K562 (cell line): ENCODE results near the gene CLEC17A. TPM values are rescaled to one million over a fixed set of nuclear protein-coding genes. Genes with fewer than 3 reads are reported as not detected.
A peak's percentile ranks its signal among the peaks of the same experiment; 100 is the strongest.

Experiments used
- ATAC-seq: fragments of 200-7000 bp; cut with Tn5 transposase; 3 replicates; pipeline ENCODE4 v1.9.1; 2020; ENCODE audit warnings: moderate library complexity
- BruUV-seq: library from RNA; stranded (reverse); fragments of 400-500 nt; replicated peaks from 2 replicates; lab custom pipeline; 2021; lab: Mats Ljungman, UMichigan
- CTCF ChIA-PET: fragments of 300-600 bp; formaldehyde crosslinking; extraction: SDS; loops from one replicate; lab custom pipeline; 2021; ENCODE audit warnings: low intra/inter-chr PET ratio; lab: Yijun Ruan, JAX
- POLR2A ChIA-PET: fragments of 300-600, 350-650 bp; sonication (Branson Sonifier 250); formaldehyde crosslinking; extraction: SDS; loops from one replicate; lab custom pipeline; 2021; ENCODE audit warnings: antibody characterized with exemption, inconsistent platforms; lab: Yijun Ruan, JAX
- DNase-seq, 4 experiments: peaks; one replicate each; pipeline versions ENCODE4 v3.0.0 to v3.0.0-alpha.2; 2011 to 2018; ENCODE audit warnings: low spot score in 3 of 4, mixed read lengths in 3 of 4; ENCODE audit errors: extremely low read depth in 1 of 4
- FAIRE-seq: peaks from 2 replicates; lab custom pipeline; 2011; peaks lifted over from hg19 to GRCh38; lab: Jason Lieb, UNC
- H2AFZ ChIP-seq: 2 replicates; pipeline ENCODE4 v1.6.0; 2011; ENCODE audit warnings: low read depth, low read length, control low read depth, inconsistent platforms
- H3K27ac ChIP-seq: fragments of 200-600 bp; 3 replicates; pipeline ENCODE4 v1.8.0; 2011; ENCODE audit warnings: low read depth, mild to moderate bottlenecking, control low read depth, inconsistent platforms, low read length, moderate library complexity, mixed read lengths; ENCODE audit errors: extremely low read depth
- H3K27me3 ChIP-seq, 2 experiments: fragments of 300-600 bp in 1 of 2; 2 replicates in 1 of 2; 3 replicates in 1 of 2; pipeline versions ENCODE4 v1.6.0 to v1.8.0; 2011; ENCODE audit warnings: inconsistent platforms in 2 of 2, low read length in 2 of 2, mild to moderate bottlenecking in 1 of 2, mixed read lengths in 1 of 2, moderate library complexity in 1 of 2; ENCODE audit not compliant: control insufficient read depth in 2 of 2, insufficient read depth in 2 of 2
- H3K36me3 ChIP-seq: fragments of 300-600 bp; 3 replicates; pipeline ENCODE4 v1.8.0; 2011; ENCODE audit warnings: mild to moderate bottlenecking, low read length, inconsistent platforms; ENCODE audit not compliant: control insufficient read depth, insufficient read depth
- H3K4me1 ChIP-seq, 2 experiments: fragments of 200-600 bp in 1 of 2; replicated peaks in 1 of 2; 2 replicates in 1 of 2; 3 replicates in 1 of 2; pipeline versions ENCODE4 v1.5.1 to v1.8.0; 2011; ENCODE audit warnings: inconsistent platforms in 2 of 2, low read length in 2 of 2, mild to moderate bottlenecking in 1 of 2, mixed read lengths in 1 of 2, moderate library complexity in 1 of 2; ENCODE audit not compliant: control insufficient read depth in 2 of 2, insufficient read depth in 2 of 2
- H3K4me2 ChIP-seq: 2 replicates; pipeline ENCODE4 v1.6.1; 2011; ENCODE audit warnings: low read length, control low read depth, inconsistent platforms, mixed read lengths; ENCODE audit not compliant: insufficient read depth
- H3K4me3 ChIP-seq: fragments of 200-600 bp; sonication (generic), shearing (Covaris generic); 2 replicates; pipeline ENCODE4 v1.5.1; 2016; ENCODE audit warnings: control low read depth, inconsistent platforms
- H3K79me2 ChIP-seq: fragments of 200-600 bp; 3 replicates; pipeline ENCODE4 v1.8.0; 2011; ENCODE audit warnings: low read length, inconsistent platforms; ENCODE audit not compliant: control insufficient read depth, insufficient read depth
- H3K9ac ChIP-seq, 2 experiments: 2 replicates each; pipeline versions ENCODE4 v1.6.0 to v1.6.1; 2011; ENCODE audit warnings: low read depth in 2 of 2, low read length in 2 of 2, control low read depth in 1 of 2, inconsistent platforms in 1 of 2, mild to moderate bottlenecking in 1 of 2, mixed read lengths in 1 of 2; ENCODE audit not compliant: insufficient read depth in 1 of 2
- H3K9me1 ChIP-seq: one replicate; pipeline ENCODE4 v1.6.0; 2011; ENCODE audit warnings: inconsistent platforms, mild to moderate bottlenecking, low read length, moderate library complexity; ENCODE audit not compliant: control insufficient read depth, insufficient read depth
- H3K9me3 ChIP-seq: replicated peaks from 2 replicates; pipeline ENCODE4 v1.5.1; 2011; ENCODE audit warnings: low read depth, low read length, inconsistent platforms; ENCODE audit not compliant: control insufficient read depth, insufficient read depth
- H4K20me1 ChIP-seq: replicated peaks from 2 replicates; pipeline ENCODE4 v1.6.1; 2011; ENCODE audit warnings: low read length, inconsistent platforms, mixed read lengths; ENCODE audit not compliant: control insufficient read depth, insufficient read depth
- BCOR ChIP-seq: fragments of 450-650 bp; IDR thresholded peaks from 2 replicates; pipeline ENCODE4 v1.6.1; 2016
- DPF2 ChIP-seq: fragments of 450-650 bp; IDR thresholded peaks from 2 replicates; pipeline ENCODE4 v1.6.1; 2016
- EP300 ChIP-seq: IDR thresholded peaks from 2 replicates; pipeline ENCODE4 v1.6.1; 2012; ENCODE audit warnings: low read length, improper control_type of control experiment
- FOXA3 ChIP-seq, 2 experiments: fragments of 450-650 bp in 1 of 2; sonication (generic) in 1 of 2; formaldehyde crosslinking; IDR thresholded peaks in 1 of 2; conservative IDR thresholded peaks in 1 of 2; 2 replicates each; pipeline versions ENCODE4 v1.4.0 to v1.8.0; 2020 to 2022; ENCODE audit warnings: mild to moderate bottlenecking in 2 of 2, missing genetic modification reagents in 1 of 2
- FOXP1 ChIP-seq: sonication (generic); formaldehyde crosslinking; IDR thresholded peaks from 2 replicates; pipeline ENCODE4 v1.8.0; 2022; ENCODE audit warnings: mild to moderate bottlenecking, missing genetic modification reagents
- HDAC2 ChIP-seq: fragments of 450-650 bp; IDR thresholded peaks from 2 replicates; pipeline ENCODE4 v1.6.1; 2016; ENCODE audit warnings: mild to moderate bottlenecking
- KDM1A ChIP-seq, 2 experiments: fragments of 450-650 bp; IDR thresholded peaks; 2 replicates each; pipeline ENCODE4 v1.6.1; 2016; ENCODE audit warnings: mild to moderate bottlenecking in 2 of 2
- MYNN ChIP-seq, 2 experiments: sonication (generic); formaldehyde crosslinking in 1 of 2; IDR thresholded peaks; 2 replicates each; pipeline versions ENCODE4 v1.5.0 to v1.6.1; 2016 to 2020; ENCODE audit warnings: antibody characterized with exemption in 1 of 2, missing genetic modification reagents in 1 of 2
- RFX5 ChIP-seq: IDR thresholded peaks from 2 replicates; pipeline ENCODE4 v1.6.1; 2011; ENCODE audit warnings: low read depth, mild to moderate bottlenecking, improper control_type of control experiment, low read length
- RHOXF2B ChIP-seq: fragments of 250-450 bp; sonication (Bioruptor Pico); conservative IDR thresholded peaks from 2 replicates; pipeline ENCODE4 v1.5.1; 2021
- SMC3 ChIP-seq: conservative IDR thresholded peaks from 2 replicates; pipeline ENCODE4 v1.6.1; 2011; ENCODE audit warnings: low read depth, low read length, improper control_type of control experiment; ENCODE audit not compliant: insufficient read depth
- TAL1 ChIP-seq: fragments of 450-650 bp; IDR thresholded peaks from 2 replicates; pipeline ENCODE4 v1.6.1; 2016; ENCODE audit warnings: mild to moderate bottlenecking
- ZNF41 ChIP-seq: fragments of 250-450 bp; sonication (Bioruptor Pico); conservative IDR thresholded peaks from 2 replicates; pipeline ENCODE4 v1.4.0; 2020; ENCODE audit warnings: mild to moderate bottlenecking
- ZNF830 ChIP-seq: fragments of 250-450 bp; sonication (Bioruptor Pico); IDR thresholded peaks from 2 replicates; pipeline ENCODE4 v1.5.0; 2021; ENCODE audit warnings: mild to moderate bottlenecking
- WGBS: fragments of 100-300 bp; shearing (Covaris generic); methylation state at CpG from one replicate; pipeline ENCODE4 v1.1.6; 2016; ENCODE audit warnings: low coverage, mixed read lengths; ENCODE audit not compliant: insufficient coverage; ENCODE audit errors: missing lambda C conversion rate; 5-methylcytosine and 5-hydroxymethylcytosine counted together
- in situ Hi-C: fragments of 300-500 bp; cut with MboI; formaldehyde crosslinking; loops from 4 replicates; pipeline ENCODE4 v1.15.0; 2018; ENCODE audit warnings: inconsistent platforms, mixed read lengths
- intact Hi-C: fragments of 100-400 bp; cut with micrococcal nuclease; formaldehyde crosslinking; loops from 2 replicates; pipeline ENCODE4 v1.14.2; 2022
- polyA plus RNA-seq, 8 experiments: library from polyadenylated mRNA; depleted of rRNA in 4 of 8; stranded (reverse) in 5 of 8; unstranded in 3 of 8; fragments of >200 nt; fragmentation: Nextera tagmentation in 2 of 8; fragmentation: Illumina TruSeq in 1 of 8; extraction: Ambion mirVana in 2 of 8; extraction: Trizol in 1 of 8; gene quantifications; 2 replicates each; pipeline versions ENCODE4 v1.2.1 to v1.2.3, GENCODE V29; 2011 to 2014; ENCODE audit warnings: inconsistent platforms in 1 of 8, missing spikeins in 1 of 8
- total RNA-seq, 7 experiments: library from RNA; depleted of rRNA in 6 of 7; stranded (reverse); fragments of >200 nt in 6 of 7; fragmentation: Illumina TruSeq in 2 of 7; extraction: Trizol in 2 of 7; gene quantifications; 2 replicates each; pipeline versions ENCODE4 v1.2.1 to v1.2.3, GENCODE V29; 2011 to 2021; ENCODE audit warnings: low replicate concordance in 1 of 7
- TF ChIP-seq, protein P1 (sequence below): sonication (generic); formaldehyde crosslinking; IDR thresholded peaks from 2 replicates; pipeline ENCODE4 v1.9.0; 2022; ENCODE audit warnings: mild to moderate bottlenecking, missing genetic modification reagents
- TF ChIP-seq, protein P2 (sequence below), 2 experiments: IDR thresholded peaks; 2 replicates each; pipeline ENCODE4 v1.6.1; 2012; ENCODE audit warnings: improper control_type of control experiment in 2 of 2, low read depth in 2 of 2, low read length in 2 of 2, borderline replicate concordance in 1 of 2
- TF ChIP-seq, protein P3 (sequence below), 2 experiments: fragments of 450-650 bp in 1 of 2; IDR thresholded peaks; 2 replicates each; pipeline ENCODE4 v1.6.1; 2011 to 2017; ENCODE audit warnings: low read depth in 2 of 2, antibody characterized with exemption in 1 of 2, borderline replicate concordance in 1 of 2, low read length in 1 of 2, mild to moderate bottlenecking in 1 of 2, mixed read lengths in 1 of 2; ENCODE audit not compliant: control insufficient read depth in 1 of 2

The CLEC17A gene
- total and polyA plus RNA-seq, 9 of the 15 experiments (the other 6 are each of a cell fraction or from before 2014, with no cell fraction given) = 0.03 TPM; not detected in 8

DNA sequence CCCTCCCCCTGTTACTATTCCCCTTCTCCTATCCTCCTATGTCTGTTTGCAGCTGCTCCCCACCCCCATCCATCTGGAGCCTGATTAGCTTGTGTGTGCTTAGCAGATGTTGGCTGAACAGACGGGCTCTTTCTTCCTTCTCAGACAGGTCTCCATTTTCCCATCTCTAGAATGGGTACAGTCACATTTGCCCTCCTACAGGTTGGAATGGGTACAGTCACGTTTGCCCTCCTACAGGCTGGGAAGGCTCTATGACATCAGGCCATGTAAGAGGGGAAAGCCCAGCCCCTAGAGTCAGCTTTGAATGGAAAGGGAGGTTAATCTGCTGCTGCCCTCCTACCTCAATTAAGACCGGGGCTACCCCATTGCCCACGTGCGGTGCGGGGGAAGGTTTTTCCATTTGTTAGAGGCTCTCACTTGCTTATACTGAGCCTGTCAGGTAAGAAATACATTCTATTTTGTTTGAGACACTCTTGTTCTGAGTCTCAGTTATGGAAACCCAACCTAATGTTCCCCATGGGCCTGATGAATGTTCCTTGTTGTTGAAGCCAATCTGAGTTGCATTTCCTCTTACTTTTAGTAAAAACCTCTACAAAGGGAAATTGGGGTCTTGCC is 2.2 kb upstream of the CLEC17A start:
- DNase-seq = peak; percentile 37 to 60 (median 49)
- ATAC-seq = no peak
- no peaks in the 10 kb centered on the region for H3K9me3 ChIP-seq
- H2AFZ ChIP-seq = no peak overlapping the region
- H3K4me3 ChIP-seq = no peak overlapping the region
- H3K27ac ChIP-seq = no peak overlapping the region
- H3K4me1 ChIP-seq = no peaks in the 10 kb centered on the region; a peak in 1 of 5 replicates
- no peaks in the 10 kb centered on the region; the same call in 1 of the 2 replicates for H4K20me1 ChIP-seq
- peaks cover 0 to 5% of the 10 kb centered on the region in 2 experiments; a peak in 1 of 5 replicates for H3K27me3 ChIP-seq
- ChIA-PET CTCF (no interaction called here), POLR2A (interaction anchor here (0.7 kb wide), 1 partner anchor 8 kb away, joined by 3 read pairs; no protein-coding TSS in a partner anchor)
- in situ Hi-C loops = no loop called here
- H3K9ac ChIP-seq = no peak overlapping the region
- 11% methylated on average over 6 of the region's 6 CpGs for WGBS
- no TSS peak for BruUV-seq
- no peaks in the 10 kb centered on the region for H3K79me2 ChIP-seq
- FAIRE-seq = no peak
- no peaks in the 10 kb centered on the region for H3K36me3 ChIP-seq
- intact Hi-C loops = no loop called here
- no peaks in the 10 kb centered on the region for H3K9me1 ChIP-seq
- no peak overlapping the region for H3K4me2 ChIP-seq
- no peak for TF ChIP-seq ZNF830 (CRISPR knock-in tag)
- TF ChIP-seq HDAC2 = peak; percentile 86
- TF ChIP-seq TAL1 = peak; percentile 62
- TF ChIP-seq ZNF41 (CRISPR knock-in tag) = no peak
- no peak for TF ChIP-seq EP300
- TF ChIP-seq RFX5 = no peak
- TF ChIP-seq FOXP1 (CRISPR knock-in tag) = no peak
- no peak for TF ChIP-seq RHOXF2B (CRISPR knock-in tag)
- TF ChIP-seq, protein P1, sequence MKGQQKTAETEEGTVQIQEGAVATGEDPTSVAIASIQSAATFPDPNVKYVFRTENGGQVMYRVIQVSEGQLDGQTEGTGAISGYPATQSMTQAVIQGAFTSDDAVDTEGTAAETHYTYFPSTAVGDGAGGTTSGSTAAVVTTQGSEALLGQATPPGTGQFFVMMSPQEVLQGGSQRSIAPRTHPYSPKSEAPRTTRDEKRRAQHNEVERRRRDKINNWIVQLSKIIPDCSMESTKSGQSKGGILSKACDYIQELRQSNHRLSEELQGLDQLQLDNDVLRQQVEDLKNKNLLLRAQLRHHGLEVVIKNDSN (CRISPR knock-in tag) = no peak
- TF ChIP-seq, protein P2, sequence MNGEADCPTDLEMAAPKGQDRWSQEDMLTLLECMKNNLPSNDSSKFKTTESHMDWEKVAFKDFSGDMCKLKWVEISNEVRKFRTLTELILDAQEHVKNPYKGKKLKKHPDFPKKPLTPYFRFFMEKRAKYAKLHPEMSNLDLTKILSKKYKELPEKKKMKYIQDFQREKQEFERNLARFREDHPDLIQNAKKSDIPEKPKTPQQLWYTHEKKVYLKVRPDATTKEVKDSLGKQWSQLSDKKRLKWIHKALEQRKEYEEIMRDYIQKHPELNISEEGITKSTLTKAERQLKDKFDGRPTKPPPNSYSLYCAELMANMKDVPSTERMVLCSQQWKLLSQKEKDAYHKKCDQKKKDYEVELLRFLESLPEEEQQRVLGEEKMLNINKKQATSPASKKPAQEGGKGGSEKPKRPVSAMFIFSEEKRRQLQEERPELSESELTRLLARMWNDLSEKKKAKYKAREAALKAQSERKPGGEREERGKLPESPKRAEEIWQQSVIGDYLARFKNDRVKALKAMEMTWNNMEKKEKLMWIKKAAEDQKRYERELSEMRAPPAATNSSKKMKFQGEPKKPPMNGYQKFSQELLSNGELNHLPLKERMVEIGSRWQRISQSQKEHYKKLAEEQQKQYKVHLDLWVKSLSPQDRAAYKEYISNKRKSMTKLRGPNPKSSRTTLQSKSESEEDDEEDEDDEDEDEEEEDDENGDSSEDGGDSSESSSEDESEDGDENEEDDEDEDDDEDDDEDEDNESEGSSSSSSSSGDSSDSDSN (IDR thresholded peaks at IDR 0.05; ENCODE audit: borderline replicate concordance in 1 of 2, low read depth in 2 of 2, low read length in 2 of 2) = no peak
- TF ChIP-seq BCOR = peak; percentile 99
- no peak for TF ChIP-seq MYNN (IDR thresholded peaks at IDR 0.05)
- no peak for TF ChIP-seq MYNN (CRISPR knock-in tag; IDR thresholded peaks at IDR 0.05)
- TF ChIP-seq, protein P3, sequence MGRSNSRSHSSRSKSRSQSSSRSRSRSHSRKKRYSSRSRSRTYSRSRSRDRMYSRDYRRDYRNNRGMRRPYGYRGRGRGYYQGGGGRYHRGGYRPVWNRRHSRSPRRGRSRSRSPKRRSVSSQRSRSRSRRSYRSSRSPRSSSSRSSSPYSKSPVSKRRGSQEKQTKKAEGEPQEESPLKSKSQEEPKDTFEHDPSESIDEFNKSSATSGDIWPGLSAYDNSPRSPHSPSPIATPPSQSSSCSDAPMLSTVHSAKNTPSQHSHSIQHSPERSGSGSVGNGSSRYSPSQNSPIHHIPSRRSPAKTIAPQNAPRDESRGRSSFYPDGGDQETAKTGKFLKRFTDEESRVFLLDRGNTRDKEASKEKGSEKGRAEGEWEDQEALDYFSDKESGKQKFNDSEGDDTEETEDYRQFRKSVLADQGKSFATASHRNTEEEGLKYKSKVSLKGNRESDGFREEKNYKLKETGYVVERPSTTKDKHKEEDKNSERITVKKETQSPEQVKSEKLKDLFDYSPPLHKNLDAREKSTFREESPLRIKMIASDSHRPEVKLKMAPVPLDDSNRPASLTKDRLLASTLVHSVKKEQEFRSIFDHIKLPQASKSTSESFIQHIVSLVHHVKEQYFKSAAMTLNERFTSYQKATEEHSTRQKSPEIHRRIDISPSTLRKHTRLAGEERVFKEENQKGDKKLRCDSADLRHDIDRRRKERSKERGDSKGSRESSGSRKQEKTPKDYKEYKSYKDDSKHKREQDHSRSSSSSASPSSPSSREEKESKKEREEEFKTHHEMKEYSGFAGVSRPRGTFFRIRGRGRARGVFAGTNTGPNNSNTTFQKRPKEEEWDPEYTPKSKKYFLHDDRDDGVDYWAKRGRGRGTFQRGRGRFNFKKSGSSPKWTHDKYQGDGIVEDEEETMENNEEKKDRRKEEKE (IDR thresholded peaks at IDR 0.05; ENCODE audit: borderline replicate concordance in 1 of 2, control insufficient read depth in 1 of 2, low read depth in 2 of 2, low read length in 1 of 2) = no peak
- no peak for TF ChIP-seq FOXA3 (CRISPR knock-in tag; conservative IDR thresholded peaks at IDR 0.05 in 1 of 2, IDR thresholded peaks at IDR 0.05 in 1 of 2)
- TF ChIP-seq SMC3 = no peak
- peak; percentile 38; the same call in 1 of the 2 replicates for TF ChIP-seq DPF2
- TF ChIP-seq KDM1A (IDR thresholded peaks at IDR 0.05) = peak; percentile 92 to 96
